GM23248 (cell line): ENCODE data around the gene MACROD2. TPM values are rescaled to one million over a fixed set of nuclear protein-coding genes. Genes with fewer than 3 reads are reported as not detected.

Source experiments
- DNase-seq: peaks from one replicate; pipeline ENCODE4 v3.0.0-alpha.2; 2015
- H2AFZ ChIP-seq: fragments of 200-600 bp; sonication (generic); 2 replicates; pipeline ENCODE4 v1.6.1; 2016; ENCODE audit warnings: antibody characterized with exemption
- H3F3A ChIP-seq: fragments of 200-600 bp; sonication (generic); 2 replicates; pipeline ENCODE4 v1.6.1; 2016; ENCODE audit warnings: mild to moderate bottlenecking, antibody characterized with exemption, mixed run types; ENCODE audit not compliant: insufficient read depth
- H3K27ac ChIP-seq: fragments of 200-600 bp; sonication (generic); 2 replicates; pipeline ENCODE4 v1.5.1; 2016; ENCODE audit warnings: mild to moderate bottlenecking
- H3K27me3 ChIP-seq: fragments of 200-600 bp; sonication (generic); replicated peaks from 2 replicates; pipeline ENCODE4 v1.6.1; 2016; ENCODE audit warnings: mild to moderate bottlenecking; ENCODE audit not compliant: insufficient read depth
- H3K36me3 ChIP-seq: fragments of 200-600 bp; sonication (generic); 2 replicates; pipeline ENCODE4 v1.6.1; 2016; ENCODE audit warnings: low read depth, mild to moderate bottlenecking
- H3K4me1 ChIP-seq: fragments of 200-600 bp; sonication (generic); 2 replicates; pipeline ENCODE4 v1.6.1; 2016; ENCODE audit warnings: mild to moderate bottlenecking; ENCODE audit not compliant: insufficient read depth
- H3K4me2 ChIP-seq: fragments of 200-600 bp; sonication (generic); one replicate; pipeline ENCODE4 v1.6.1; 2016; ENCODE audit warnings: mild to moderate bottlenecking; ENCODE audit not compliant: unreplicated experiment
- H3K4me3 ChIP-seq: fragments of 200-600 bp; sonication (generic); 2 replicates; pipeline ENCODE4 v1.5.1; 2016; ENCODE audit warnings: mild to moderate bottlenecking
- H3K79me2 ChIP-seq: fragments of 200-600 bp; sonication (generic); 2 replicates; pipeline ENCODE4 v1.6.1; 2016; ENCODE audit warnings: mild to moderate bottlenecking; ENCODE audit not compliant: insufficient read depth
- H3K9ac ChIP-seq: fragments of 200-600 bp; sonication (generic); 2 replicates; pipeline ENCODE4 v1.6.1; 2016; ENCODE audit warnings: mild to moderate bottlenecking
- H3K9me2 ChIP-seq: fragments of 200-600 bp; sonication (generic); 2 replicates; pipeline ENCODE4 v1.6.1; 2016; ENCODE audit warnings: mixed run types, mild to moderate bottlenecking, moderate library complexity; ENCODE audit not compliant: insufficient read depth
- H3K9me3 ChIP-seq: fragments of 200-600 bp; sonication (generic); one replicate; pipeline ENCODE4 v1.6.1; 2017; ENCODE audit warnings: low read depth
- H4K20me1 ChIP-seq: fragments of 200-600 bp; sonication (generic); 2 replicates; pipeline ENCODE4 v1.6.0; 2016; ENCODE audit not compliant: insufficient read depth
- EZH2 ChIP-seq: fragments of 200-600 bp; sonication (generic); IDR thresholded peaks from 2 replicates; pipeline ENCODE4 v1.6.1; 2018; ENCODE audit warnings: antibody characterized with exemption, mild to moderate bottlenecking; ENCODE audit not compliant: insufficient read depth, poor library complexity, severe bottlenecking
- EZH2phosphoT487 ChIP-seq: fragments of 200-600 bp; sonication (generic); IDR thresholded peaks from 2 replicates; pipeline ENCODE4 v1.6.1; 2018; ENCODE audit warnings: antibody characterized with exemption, moderate library complexity, mild to moderate bottlenecking, low read depth; ENCODE audit not compliant: insufficient read depth
- WGBS, 2 experiments: methylation state at CpG; one replicate each; pipeline ENCODE4 v1.1.6; 2015 to 2017; ENCODE audit warnings: low lambda C conversion rate in 2 of 2, low coverage in 1 of 2; ENCODE audit errors: missing lambda C conversion rate in 2 of 2; 5-methylcytosine and 5-hydroxymethylcytosine counted together
- in situ Hi-C: fragments of 300-500 bp; cut with MboI; formaldehyde crosslinking; loops from 2 replicates; pipeline ENCODE4 v1.15.0; 2020
- polyA plus RNA-seq: library from polyadenylated mRNA; unstranded; fragments of >200 nt; fragmentation: Nextera tagmentation; extraction: Ambion mirVana; gene quantifications from 2 replicates; pipeline ENCODE4 v1.2.1, GENCODE V29; 2016
- total RNA-seq: library from RNA; depleted of rRNA; stranded (reverse); fragments of >200 nt; shearing (Covaris generic); gene quantifications from 2 replicates; pipeline ENCODE4 v1.2.3, GENCODE V29; 2014

Gene MACROD2
- total and polyA plus RNA-seq, 2 experiments from 2014 or later = 1.1 to 3.1 TPM

DNA sequence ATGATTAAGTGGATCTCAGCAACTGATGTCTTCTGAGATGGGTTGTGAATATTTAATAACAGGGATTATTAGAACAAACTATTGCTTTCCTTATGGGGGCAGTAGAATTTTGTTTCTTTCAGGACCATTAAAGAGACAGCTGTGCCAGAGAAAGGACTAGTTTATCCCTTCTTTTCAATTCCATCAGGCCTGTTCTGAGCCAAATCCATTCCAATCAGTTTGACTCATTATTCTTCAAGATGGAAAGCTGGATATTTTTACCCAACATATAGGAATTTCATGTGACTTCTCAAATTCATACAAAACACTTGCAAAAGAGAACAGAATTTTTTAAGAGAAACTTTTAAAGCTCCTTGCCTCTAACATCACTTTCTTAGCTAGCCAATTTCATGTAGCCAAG, 1064.1 kb downstream of the MACROD2 start:
- in situ Hi-C loops = no loop called here
- H3K4me3 ChIP-seq = no peak overlapping the region
- no peak overlapping the region for H3K27ac ChIP-seq
- no peaks in the 10 kb centered on the region for H3K9me2 ChIP-seq
- no peaks in the 10 kb centered on the region for H3K79me2 ChIP-seq
- no peaks in the 10 kb centered on the region for H3K36me3 ChIP-seq
- H3K9me3 ChIP-seq = no peaks in the 10 kb centered on the region
- H3K27me3 ChIP-seq = no peaks in the 10 kb centered on the region
- H3F3A ChIP-seq = no peaks in the 10 kb centered on the region
- no peaks in the 10 kb centered on the region for H4K20me1 ChIP-seq
- H3K4me1 ChIP-seq = no peaks in the 10 kb centered on the region; the same call in 1 of the 2 replicates
- H2AFZ ChIP-seq = no peak overlapping the region
- TF ChIP-seq EZH2phosphoT487 (no peak), EZH2 (no peak)
- no peak overlapping the region for H3K4me2 ChIP-seq
- H3K9ac ChIP-seq = no peak overlapping the region
- no peak for DNase-seq

DNA sequence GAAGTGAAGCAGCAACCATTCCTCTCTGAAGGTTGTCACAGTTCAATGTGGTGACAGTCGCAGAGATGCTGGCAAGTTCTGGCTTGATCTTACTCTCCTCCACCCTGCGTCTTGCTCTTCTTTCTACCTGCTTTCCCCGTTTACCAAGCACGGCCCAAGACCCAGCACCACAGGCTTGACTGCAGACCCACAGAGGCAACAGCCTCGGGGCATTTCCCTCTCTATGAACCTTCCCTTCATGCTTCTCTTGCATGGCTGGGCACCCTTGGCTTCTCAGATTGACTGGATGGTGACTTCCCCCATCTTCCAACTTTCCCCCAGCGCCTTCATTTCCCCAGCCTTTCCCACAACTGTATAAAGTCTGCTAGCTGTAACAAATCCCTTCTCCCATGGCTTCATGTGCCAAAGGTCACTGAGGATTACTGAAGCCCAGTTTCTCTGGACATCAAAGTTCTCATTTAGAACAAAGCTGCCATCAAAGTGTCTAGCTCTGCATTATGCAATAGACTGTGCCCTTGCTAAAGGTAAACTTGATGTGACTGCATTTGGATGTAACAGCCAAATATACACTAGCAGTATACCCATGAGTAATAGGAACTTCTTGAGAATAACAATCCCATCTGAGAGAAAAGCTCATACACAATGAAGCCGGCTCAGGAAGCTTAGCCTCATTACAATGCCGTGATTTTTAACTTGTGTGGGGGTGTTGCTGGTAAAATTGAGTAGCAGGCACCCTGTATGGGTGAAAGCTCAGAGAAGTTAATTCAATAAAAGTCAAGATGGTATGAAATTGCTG, 1065.1 kb downstream of the MACROD2 start:
- Histone ChIP-seq H3K27me3 (no peaks in the 10 kb centered on the region), H3K4me1 (no peaks in the 10 kb centered on the region; the same call in 1 of the 2 replicates), H3K9ac (no peak overlapping the region), H3K4me3 (no peak overlapping the region), H3K4me2 (no peak overlapping the region), H4K20me1 (no peaks in the 10 kb centered on the region), H3F3A (no peaks in the 10 kb centered on the region), H3K79me2 (no peaks in the 10 kb centered on the region), H3K36me3 (no peaks in the 10 kb centered on the region), H3K9me2 (no peaks in the 10 kb centered on the region), H3K27ac (no peak overlapping the region), H3K9me3 (no peaks in the 10 kb centered on the region), H2AFZ (no peak overlapping the region)
- in situ Hi-C loops = no loop called here
- no peak for DNase-seq
- TF ChIP-seq EZH2 (no peak), EZH2phosphoT487 (no peak)
- WGBS, 2 experiments = 75% methylated on average over 8 of the region's 8 CpGs

DNA sequence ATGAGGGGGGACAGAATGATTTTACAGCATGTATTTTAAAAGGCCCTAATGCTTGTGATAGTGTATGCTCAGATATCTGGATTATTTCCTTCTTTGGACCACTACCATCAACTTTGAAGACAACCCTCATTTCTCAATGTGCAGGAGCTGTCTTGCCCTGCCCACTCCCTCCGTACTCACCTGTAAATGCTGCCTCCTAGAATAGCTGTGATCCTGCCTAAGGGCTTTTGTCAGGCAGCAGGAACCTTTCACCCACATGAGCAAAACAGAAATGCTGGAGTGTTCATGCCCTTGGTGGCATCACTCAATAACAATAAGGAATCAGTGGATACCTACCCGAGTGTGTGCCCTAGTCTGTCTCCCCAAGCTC, 1065.7 kb downstream of the MACROD2 start:
- no peak overlapping the region for H3K9ac ChIP-seq
- H3K4me2 ChIP-seq = no peak overlapping the region
- no peaks in the 10 kb centered on the region for H3F3A ChIP-seq
- no peaks in the 10 kb centered on the region; the same call in 1 of the 2 replicates for H3K4me1 ChIP-seq
- WGBS, 2 experiments = 60 to 69% methylated on average over 2 of the region's 2 CpGs
- no peaks in the 10 kb centered on the region for H4K20me1 ChIP-seq
- H3K27me3 ChIP-seq = no peaks in the 10 kb centered on the region
- no peak overlapping the region for H3K27ac ChIP-seq
- TF ChIP-seq EZH2phosphoT487 (no peak), EZH2 (no peak)
- no peaks in the 10 kb centered on the region for H3K9me3 ChIP-seq
- no peaks in the 10 kb centered on the region for H3K9me2 ChIP-seq
- H3K36me3 ChIP-seq = no peaks in the 10 kb centered on the region
- no peak overlapping the region for H3K4me3 ChIP-seq
- no peaks in the 10 kb centered on the region for H3K79me2 ChIP-seq
- DNase-seq = no peak
- in situ Hi-C loops = no loop called here
- H2AFZ ChIP-seq = no peak overlapping the region

DNA sequence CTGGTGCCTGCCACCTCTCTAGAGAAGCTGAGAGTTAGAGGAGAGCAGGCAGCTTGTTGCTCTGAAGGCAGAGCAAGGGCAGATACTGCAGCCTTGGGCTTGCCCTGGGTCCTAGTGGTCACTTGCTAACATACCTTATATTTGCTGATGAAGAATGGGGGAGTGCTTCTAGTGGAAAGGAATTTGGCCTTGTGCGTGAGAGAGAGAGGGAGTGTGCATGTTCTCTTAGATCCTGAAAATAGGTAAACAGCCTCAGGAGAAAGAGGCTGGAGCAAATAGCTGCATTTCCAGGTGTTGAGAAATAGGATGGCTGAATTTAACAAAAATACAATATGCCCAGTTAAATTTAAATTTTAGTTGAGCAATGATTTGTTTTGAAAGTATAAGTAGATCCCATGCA, 1066.6 kb downstream of the MACROD2 start:
- no peak overlapping the region for H3K27ac ChIP-seq
- DNase-seq = no peak
- in situ Hi-C loops = no loop called here
- no peak for TF ChIP-seq EZH2phosphoT487
- H2AFZ ChIP-seq = no peak overlapping the region
- 78 to 82% methylated on average over 1 of the region's 1 CpG for WGBS, 2 experiments
- H3K4me3 ChIP-seq = no peak overlapping the region
- H3K79me2 ChIP-seq = no peaks in the 10 kb centered on the region
- H3K9me3 ChIP-seq = no peaks in the 10 kb centered on the region
- H3K4me1 ChIP-seq = no peaks in the 10 kb centered on the region; the same call in 1 of the 2 replicates
- H3K4me2 ChIP-seq = no peak overlapping the region
- no peaks in the 10 kb centered on the region for H4K20me1 ChIP-seq
- H3K9me2 ChIP-seq = no peaks in the 10 kb centered on the region
- no peaks in the 10 kb centered on the region for H3K27me3 ChIP-seq
- no peaks in the 10 kb centered on the region for H3K36me3 ChIP-seq
- H3K9ac ChIP-seq = no peak overlapping the region
- H3F3A ChIP-seq = no peaks in the 10 kb centered on the region
